Measurements from ENCODE around the gene MYO16.

The MYO16 gene

GRCh38 chr13:108711386-108711785, 82.0 kb downstream of the MYO16 start:
- DNase-seq = no peak
- no peak for TF ChIP-seq CTCF (IDR thresholded peaks at IDR 0.05)
- no peaks in the 10 kb centered on the region for H3K27me3 ChIP-seq
- no peak overlapping the region for H3K27ac ChIP-seq
- no peaks in the 10 kb centered on the region for H3K4me1 ChIP-seq
- no peak overlapping the region for H3K4me3 ChIP-seq
- H3K9me3 ChIP-seq = no peaks in the 10 kb centered on the region
- no peaks in the 10 kb centered on the region for H3K36me3 ChIP-seq
- intact Hi-C loops (cut with DNase I; ENCODE audit: low total_unique reads) = no loop called here

- no peak for TF ChIP-seq CTCF (IDR thresholded peaks at IDR 0.05)
- Histone ChIP-seq H3K27me3 (no peaks in the 10 kb centered on the region), H3K36me3 (no peaks in the 10 kb centered on the region), H3K4me1 (no peaks in the 10 kb centered on the region), H3K4me3 (no peak overlapping the region), H3K9me3 (no peaks in the 10 kb centered on the region), H3K27ac (no peak overlapping the region)
- intact Hi-C loops (cut with DNase I; ENCODE audit: low total_unique reads) = no loop called here
- no peak for DNase-seq
Measured at GRCh38 chr13:108725471-108725870, 96.1 kb downstream of the MYO16 start.

GRCh38 chr13:108728370-108728769, 99.0 kb downstream of the MYO16 start:
- Histone ChIP-seq H3K27ac (no peak overlapping the region), H3K36me3 (no peaks in the 10 kb centered on the region), H3K27me3 (no peaks in the 10 kb centered on the region), H3K4me1 (no peaks in the 10 kb centered on the region), H3K9me3 (no peaks in the 10 kb centered on the region), H3K4me3 (no peak overlapping the region)
- no peak for TF ChIP-seq CTCF (IDR thresholded peaks at IDR 0.05)
- intact Hi-C loops (cut with DNase I; ENCODE audit: low total_unique reads) = no loop called here
- DNase-seq = no peak

GRCh38 chr13:108733022-108733560, 103.7 kb downstream of the MYO16 start:
- no peaks in the 10 kb centered on the region for H3K27me3 ChIP-seq
- no peak for TF ChIP-seq CTCF (IDR thresholded peaks at IDR 0.05)
- DNase-seq = no peak
- no peaks in the 10 kb centered on the region for H3K4me1 ChIP-seq
- H3K36me3 ChIP-seq = no peaks in the 10 kb centered on the region
- H3K4me3 ChIP-seq = no peak overlapping the region
- H3K27ac ChIP-seq = no peak overlapping the region
- intact Hi-C loops (cut with DNase I; ENCODE audit: low total_unique reads) = no loop called here
- H3K9me3 ChIP-seq = no peaks in the 10 kb centered on the region

GRCh38 chr13:108734676-108735075, 105.3 kb downstream of the MYO16 start:
- DNase-seq = no peak
- no peaks in the 10 kb centered on the region for H3K27me3 ChIP-seq
- no peak overlapping the region for H3K4me3 ChIP-seq
- H3K36me3 ChIP-seq = no peaks in the 10 kb centered on the region
- no peaks in the 10 kb centered on the region for H3K9me3 ChIP-seq
- no peak overlapping the region for H3K27ac ChIP-seq
- no peak for TF ChIP-seq CTCF (IDR thresholded peaks at IDR 0.05)
- intact Hi-C loops (cut with DNase I; ENCODE audit: low total_unique reads) = no loop called here
- no peaks in the 10 kb centered on the region for H3K4me1 ChIP-seq

GRCh38 chr13:108741930-108742329, 112.5 kb downstream of the MYO16 start:
- Histone ChIP-seq H3K36me3 (no peaks in the 10 kb centered on the region), H3K27ac (no peak overlapping the region), H3K27me3 (no peaks in the 10 kb centered on the region), H3K9me3 (no peaks in the 10 kb centered on the region), H3K4me3 (no peak overlapping the region), H3K4me1 (no peaks in the 10 kb centered on the region)
- intact Hi-C loops (cut with DNase I; ENCODE audit: low total_unique reads) = no loop called here
- TF ChIP-seq CTCF (IDR thresholded peaks at IDR 0.05) = no peak
- no peak for DNase-seq
